Prostate gland (tissue), 2 donors: ENCODE measurements around the gene PCDH1.

Experiments
- CTCF ChIP-seq, 4 experiments: fragments of 200-600 bp in 2 of 4; fragments of 450-650 bp in 2 of 4; sonication (generic) in 2 of 4; IDR thresholded peaks; 1 replicate in 3 of 4; 2 replicates in 1 of 4; pipeline ENCODE4 v1.5.1; 2016 to 2019; ENCODE audit warnings: antibody characterized with exemption in 4 of 4, mild to moderate bottlenecking in 2 of 4, moderate library complexity in 2 of 4
- POLR2A ChIP-seq: fragments of 450-650 bp; IDR thresholded peaks from one replicate; pipeline ENCODE4 v1.6.1; 2016; ENCODE audit warnings: antibody characterized with exemption, mild to moderate bottlenecking

- TF ChIP-seq CTCF (IDR thresholded peaks at IDR 0.05) (no peak), POLR2A (no peak)
These were observed 39.1 kb downstream of the PCDH1 start for GRCh38 chr5:141839015-141839513.
